A549 (cell line): Measurements from ENCODE around the gene HOGA1. TPM values are rescaled to one million over a fixed set of nuclear protein-coding genes. Genes with fewer than 3 reads are reported as not detected.
"Not testable (repeated sequence)": the region's sequence is repeated elsewhere in the genome, so short reads cannot be mapped to it uniquely, and the experiment has no call there.

Experiments used
- ATAC-seq, 2 experiments: fragments of 200-7000 bp in 1 of 2; fragments of >200 bp in 1 of 2; cut with Nextera tagmentation in 1 of 2; cut with Tn5 transposase in 1 of 2; 3 replicates each; pipeline versions ENCODE4 v1.8.0 to v1.9.1; 2018 to 2020; ENCODE audit warnings: mild to moderate bottlenecking in 1 of 2, moderate library complexity in 1 of 2
- CTCF ChIA-PET: fragments of 300-600 bp; sonication (Branson Sonifier 250); formaldehyde crosslinking; extraction: SDS; loops from one replicate; lab custom pipeline; 2021; ENCODE audit warnings: antibody characterized with exemption, inconsistent platforms; lab: Yijun Ruan, JAX
- POLR2A ChIA-PET: fragments of 350-600 bp; formaldehyde crosslinking; extraction: SDS; loops from one replicate; lab custom pipeline; 2021; ENCODE audit warnings: antibody characterized with exemption, inconsistent platforms; lab: Yijun Ruan, JAX
- DNase-seq, 2 experiments: peaks; one replicate each; pipeline versions ENCODE4 v3.0.0 to v3.0.0-alpha.2; 2011 to 2016; ENCODE audit warnings: low read depth in 1 of 2, low spot score in 1 of 2
- FAIRE-seq: peaks from 2 replicates; lab custom pipeline; 2011; peaks lifted over from hg19 to GRCh38; lab: Jason Lieb, UNC
- H3K27ac ChIP-seq, 2 experiments: fragments of >200 bp; sonication (Bioruptor Twin); formaldehyde crosslinking; 3 replicates each; pipeline ENCODE4 v1.5.1; 2016 to 2017
- H3K4me1 ChIP-seq: fragments of >200 bp; sonication (Bioruptor Twin); formaldehyde crosslinking; 3 replicates; pipeline ENCODE4 v1.6.1; 2016
- H3K4me2 ChIP-seq: fragments of >200 bp; sonication (Bioruptor Twin); formaldehyde crosslinking; 3 replicates; pipeline ENCODE4 v1.6.1; 2016
- H3K4me3 ChIP-seq: fragments of >200 bp; sonication (Bioruptor Twin); formaldehyde crosslinking; 3 replicates; pipeline ENCODE4 v1.5.1; 2016
- H3K9me3 ChIP-seq: fragments of >200 bp; sonication (Bioruptor Twin); formaldehyde crosslinking; 3 replicates; pipeline ENCODE4 v1.6.1; 2016
- CEBPB ChIP-seq, 2 experiments: fragments of >200 bp in 1 of 2; sonication (Bioruptor Twin) in 1 of 2; formaldehyde crosslinking in 1 of 2; IDR thresholded peaks; 2 replicates each; pipeline ENCODE4 v1.6.1; 2012 to 2016
- CHD2 ChIP-seq: fragments of 150-350 bp; IDR thresholded peaks from 2 replicates; pipeline ENCODE4 v1.6.1; 2014; ENCODE audit warnings: low read length; ENCODE audit not compliant: partially characterized antibody
- ELK1 ChIP-seq: fragments of 150-350 bp; IDR thresholded peaks from 2 replicates; pipeline ENCODE4 v1.6.1; 2014; ENCODE audit warnings: low read depth, mild to moderate bottlenecking, low read length
- FOSL2 ChIP-seq, 2 experiments: fragments of 450-650 bp in 1 of 2; fragments of >200 bp in 1 of 2; sonication (Bioruptor Twin) in 1 of 2; formaldehyde crosslinking; IDR thresholded peaks; 2 replicates each; pipeline versions ENCODE4 v1.5.0 to v1.6.1; 2016 to 2020; ENCODE audit warnings: mild to moderate bottlenecking in 1 of 2, moderate library complexity in 1 of 2
- GATA3 ChIP-seq: IDR thresholded peaks from 2 replicates; pipeline ENCODE4 v1.6.1; 2012; ENCODE audit warnings: borderline replicate concordance
- HMGXB4 ChIP-seq: fragments of 250-450 bp; sonication (Bioruptor Pico); IDR thresholded peaks from 2 replicates; pipeline ENCODE4 v1.5.0; 2021; ENCODE audit warnings: mild to moderate bottlenecking, moderate library complexity, borderline replicate concordance
- HOXA7 ChIP-seq: fragments of 250-450 bp; sonication (Bioruptor Pico); IDR thresholded peaks from 2 replicates; pipeline ENCODE4 v1.5.0; 2020; ENCODE audit warnings: mild to moderate bottlenecking, moderate library complexity
- HOXB13 ChIP-seq: fragments of 250-450 bp; sonication (Bioruptor Pico); IDR thresholded peaks from 2 replicates; pipeline ENCODE4 v1.5.0; 2020; ENCODE audit warnings: low read depth, mild to moderate bottlenecking, moderate library complexity
- HOXB5 ChIP-seq: fragments of 250-450 bp; sonication (Bioruptor Pico); IDR thresholded peaks from 2 replicates; pipeline ENCODE4 v1.5.0; 2020; ENCODE audit warnings: mild to moderate bottlenecking, moderate library complexity
- JUN ChIP-seq, 2 experiments: fragments of >200 bp; sonication (Bioruptor Twin); formaldehyde crosslinking; IDR thresholded peaks; 2 replicates in 1 of 2; 3 replicates in 1 of 2; pipeline ENCODE4 v1.6.1; 2016 to 2017
- MAX ChIP-seq: IDR thresholded peaks from 2 replicates; pipeline ENCODE4 v1.6.1; 2012
- PHF8 ChIP-seq: fragments of 200-600 bp; sonication (generic); IDR thresholded peaks from 2 replicates; pipeline ENCODE4 v1.6.1; 2016; ENCODE audit warnings: low read depth, mild to moderate bottlenecking, antibody characterized with exemption, moderate library complexity, borderline replicate concordance
- POLR2A ChIP-seq: IDR thresholded peaks from 2 replicates; pipeline ENCODE4 v1.6.1; 2012; ENCODE audit warnings: mild to moderate bottlenecking, low read length
- POLR2AphosphoS2 ChIP-seq: conservative IDR thresholded peaks from 2 replicates; pipeline ENCODE4 v1.6.1; 2012; ENCODE audit warnings: low read length, improper control_type of control experiment, inconsistent platforms
- REST ChIP-seq: fragments of 200-600 bp; sonication (generic); IDR thresholded peaks from 2 replicates; pipeline ENCODE4 v1.6.1; 2016; ENCODE audit warnings: antibody characterized with exemption, mild to moderate bottlenecking, moderate library complexity
- ZC3H11A ChIP-seq: fragments of 450-650 bp; IDR thresholded peaks from 2 replicates; pipeline ENCODE4 v1.6.1; 2014; ENCODE audit warnings: antibody characterized with exemption, mild to moderate bottlenecking
- WGBS: methylation state at CpG from one replicate; pipeline ENCODE4 v1.1.6; 2017; ENCODE audit errors: missing lambda C conversion rate; 5-methylcytosine and 5-hydroxymethylcytosine counted together
- polyA plus RNA-seq, 4 experiments: library from polyadenylated mRNA; depleted of rRNA in 3 of 4; stranded (reverse); fragments of >200 nt; fragmentation: RNase III in 1 of 4; extraction: RNeasy Plus Mini Kit Qiagen cat#74134 plus additional on column Dnase treatment in 1 of 4; gene quantifications; 2 replicates in 3 of 4; 3 replicates in 1 of 4; pipeline ENCODE4 v1.2.3, GENCODE V29; 2011 to 2017

HOGA1 gene
- polyA plus RNA-seq, 2 of the 4 experiments (the other 2 are of a cell fraction) = 2.0 to 3.1 TPM

DNA sequence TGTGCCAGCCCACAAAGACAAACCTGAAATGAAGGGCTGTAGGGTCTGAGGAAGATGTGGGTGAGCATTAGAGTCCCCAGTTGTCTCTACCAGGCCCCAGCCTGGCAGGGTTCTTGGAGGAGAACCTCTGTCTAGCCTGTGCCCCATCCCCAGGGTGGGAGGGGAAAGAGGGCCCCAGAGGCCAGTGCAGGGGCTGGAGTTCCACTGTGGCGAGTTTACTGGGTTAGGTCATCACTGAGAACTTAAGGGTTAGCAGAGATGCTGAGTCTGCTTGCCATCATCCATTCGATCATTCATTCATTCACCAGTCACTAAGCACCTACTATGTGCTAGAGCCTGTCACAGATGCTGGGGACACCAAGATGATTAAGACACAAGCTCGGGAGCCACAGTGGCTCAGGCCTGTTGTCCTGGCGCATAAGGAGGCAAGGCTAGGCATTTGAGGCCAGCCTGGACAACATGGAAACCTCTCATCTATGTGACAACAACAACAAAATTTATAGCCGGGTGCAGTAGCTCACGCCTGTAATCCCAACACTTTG lies 9.0 kb upstream of the HOGA1 start:
- Histone ChIP-seq H3K27ac (peak overlapping the region; percentile 91 to 93), H3K4me2 (peak overlapping the region; percentile 72), H3K4me3 (no peak overlapping the region)
- CTCF ChIA-PET = interaction anchor here (0.6 to 33.8 kb wide), 10 partner anchors 18 to 156 kb away, joined by 3 to 1048 read pairs (median 4); partner anchors contain the start of genes C10orf62 and HOGA1
- WGBS = 66% methylated on average over 6 of the region's 6 CpGs
- TF ChIP-seq HOXA7 (CRISPR knock-in tag) (no peak), PHF8 (no peak), CHD2 (no peak), REST (no peak), HOXB5 (CRISPR knock-in tag) (peak; percentile 41; the same call in 1 of the 2 replicates), POLR2A (no peak), CEBPB (IDR thresholded peaks at IDR 0.05) (no peak), FOSL2 (IDR thresholded peaks at IDR 0.05) (no peak), FOSL2 (CRISPR knock-in tag; IDR thresholded peaks at IDR 0.05) (no peak), HOXB13 (peak; percentile 37; the same call in 1 of the 2 replicates), GATA3 (no peak), HMGXB4 (no peak), POLR2AphosphoS2 (no peak), ELK1 (no peak), MAX (no peak), JUN (IDR thresholded peaks at IDR 0.05) (no peak)
- TF ChIP-seq, all 56 proteins: peak for 2
- DNase-seq = peak in 1 of 2 experiments; percentile 76
- FAIRE-seq = no peak
- POLR2A ChIA-PET = interaction anchor here (0.8 to 2.1 kb wide), 7 partner anchors 9 to 149 kb away, joined by 3 to 9 read pairs (median 5); partner anchors contain the start of genes AVPI1 and HOGA1
- ATAC-seq = peak; percentile 54 to 60
- H3K9me3 ChIP-seq = no peaks in the 10 kb centered on the region
- peaks cover 63% of the 10 kb centered on the region for H3K4me1 ChIP-seq

DNA sequence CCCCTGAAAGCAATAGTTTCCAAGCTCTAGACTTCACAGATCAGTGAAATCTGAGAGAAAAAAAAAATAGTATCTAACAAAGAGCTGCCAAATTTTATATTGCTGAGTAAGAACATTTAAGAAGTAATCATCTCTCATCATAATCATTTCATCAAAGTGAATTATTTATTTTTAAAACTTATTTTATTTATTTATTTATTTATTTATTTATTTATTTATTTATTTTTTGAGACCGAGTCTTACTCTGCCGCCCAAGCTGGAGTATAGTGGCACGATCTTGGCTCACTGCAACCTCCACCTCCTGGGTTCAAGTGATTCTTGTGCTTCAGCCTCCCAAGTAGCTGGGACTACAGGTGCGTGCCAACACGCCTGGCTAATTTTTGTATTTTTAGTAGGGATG lies 7.7 kb upstream of the HOGA1 start:
- ChIA-PET POLR2A (interaction anchor here (0.5 to 1.3 kb wide), 2 partner anchors 71 to 175 kb away, joined by 3 to 4 read pairs; partner anchors contain the start of gene RRP12), CTCF (interaction anchor here (0.8 to 33.8 kb wide), 4 partner anchors 20 to 125 kb away, joined by 4 to 1048 read pairs (median 68); partner anchors contain the start of genes C10orf62 and HOGA1)
- not testable (repeated sequence) for ATAC-seq, DNase-seq, FAIRE-seq, H3K9me3 ChIP-seq, H3K4me3 ChIP-seq
- Histone ChIP-seq H3K27ac (peak overlapping the region; percentile 91 to 93), H3K4me2 (peak overlapping the region; percentile 72; the same call in 1 of the 3 replicates), H3K4me1 (peaks cover 56% of the 10 kb centered on the region)
- peak; percentile 79 for TF ChIP-seq ZC3H11A
- 39% methylated on average over 5 of the region's 5 CpGs for WGBS
